Gastrocnemius medialis (tissue), 4 donors: Measurements from ENCODE around the gene CCM2.

ENCODE experiments used
- POLR2A ChIP-seq, 2 donors: fragments of 450-650 bp; IDR thresholded peaks; one replicate each; pipeline ENCODE4 v1.6.1; 2017; ENCODE audit warnings: antibody characterized with exemption in 2 of 2, mild to moderate bottlenecking in 2 of 2, moderate library complexity in 2 of 2
- TF ChIP-seq, protein P1 (sequence below), 5 experiments: fragments of 450-650 bp in 3 of 5; fragments of 200-600 bp in 2 of 5; sonication (generic) in 2 of 5; IDR thresholded peaks in 4 of 5; conservative IDR thresholded peaks in 1 of 5; 1 replicate in 4 of 5; 2 replicates in 1 of 5; pipeline ENCODE4 v1.5.1; 2016 to 2019; ENCODE audit warnings: antibody characterized with exemption in 5 of 5, mild to moderate bottlenecking in 3 of 5, moderate library complexity in 3 of 5

DNA sequence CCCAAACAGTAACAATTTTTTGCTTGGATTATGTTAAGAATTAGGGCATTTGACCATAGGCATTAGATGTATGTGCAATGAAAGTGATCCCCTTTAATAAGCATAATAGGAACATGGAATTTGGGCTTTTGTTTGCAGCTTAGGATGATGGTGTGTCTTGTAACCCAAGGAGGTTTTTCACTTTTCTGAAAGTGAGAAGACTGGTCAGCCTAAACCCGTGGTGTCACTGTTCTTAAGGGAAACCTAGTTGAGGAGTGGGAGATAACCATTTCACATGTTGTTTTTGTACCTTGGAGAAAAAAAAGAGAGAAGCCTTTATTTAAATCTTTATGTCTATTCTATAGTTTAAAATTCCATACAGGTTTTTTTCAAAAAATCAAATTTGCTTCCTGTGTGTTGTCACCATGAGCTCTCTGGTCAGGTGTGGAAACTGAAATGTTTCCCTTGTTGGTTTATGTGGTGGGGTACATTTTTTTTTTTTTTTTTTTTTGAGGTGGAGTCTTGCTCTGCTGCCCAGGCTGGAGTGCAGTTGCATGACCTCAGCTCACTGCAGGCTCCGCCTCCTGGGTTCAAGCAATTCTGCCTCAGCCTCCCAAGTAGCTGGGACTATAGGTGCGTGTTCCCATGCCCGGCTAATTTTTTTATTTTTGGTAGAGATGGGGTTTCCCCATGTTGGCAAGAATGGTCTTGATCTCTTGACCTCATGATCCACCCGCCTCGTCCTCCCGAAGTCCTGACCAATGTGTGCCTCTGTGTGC lies 7.7 kb downstream of the CCM2 start:
- TF ChIP-seq, protein P1, sequence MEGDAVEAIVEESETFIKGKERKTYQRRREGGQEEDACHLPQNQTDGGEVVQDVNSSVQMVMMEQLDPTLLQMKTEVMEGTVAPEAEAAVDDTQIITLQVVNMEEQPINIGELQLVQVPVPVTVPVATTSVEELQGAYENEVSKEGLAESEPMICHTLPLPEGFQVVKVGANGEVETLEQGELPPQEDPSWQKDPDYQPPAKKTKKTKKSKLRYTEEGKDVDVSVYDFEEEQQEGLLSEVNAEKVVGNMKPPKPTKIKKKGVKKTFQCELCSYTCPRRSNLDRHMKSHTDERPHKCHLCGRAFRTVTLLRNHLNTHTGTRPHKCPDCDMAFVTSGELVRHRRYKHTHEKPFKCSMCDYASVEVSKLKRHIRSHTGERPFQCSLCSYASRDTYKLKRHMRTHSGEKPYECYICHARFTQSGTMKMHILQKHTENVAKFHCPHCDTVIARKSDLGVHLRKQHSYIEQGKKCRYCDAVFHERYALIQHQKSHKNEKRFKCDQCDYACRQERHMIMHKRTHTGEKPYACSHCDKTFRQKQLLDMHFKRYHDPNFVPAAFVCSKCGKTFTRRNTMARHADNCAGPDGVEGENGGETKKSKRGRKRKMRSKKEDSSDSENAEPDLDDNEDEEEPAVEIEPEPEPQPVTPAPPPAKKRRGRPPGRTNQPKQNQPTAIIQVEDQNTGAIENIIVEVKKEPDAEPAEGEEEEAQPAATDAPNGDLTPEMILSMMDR (IDR thresholded peaks at IDR 0.05 in 4 of 5, conservative IDR thresholded peaks at IDR 0.05 in 1 of 5): no peak
- TF ChIP-seq POLR2A (IDR thresholded peaks at IDR 0.05): no peak
